Keratinocyte (primary cell): ENCODE measurements around the gene TOMM22. TPM values are rescaled to one million over a fixed set of nuclear protein-coding genes. Genes with fewer than 3 reads are reported as not detected.

Experiments
- DNase-seq: peaks from one replicate; pipeline ENCODE4 v3.0.0-alpha.2; 2011; ENCODE audit warnings: low read depth, missing footprints, low spot score
- FAIRE-seq: peaks from 2 replicates; lab custom pipeline; 2011; peaks lifted over from hg19 to GRCh38; lab: Jason Lieb, UNC
- H2AFZ ChIP-seq: 2 replicates; pipeline ENCODE4 v1.6.0; 2012; ENCODE audit warnings: low read length, control low read depth, inconsistent platforms; ENCODE audit not compliant: control insufficient read depth
- H3K27ac ChIP-seq: 2 replicates; pipeline ENCODE4 v1.5.1; 2011; ENCODE audit warnings: low read length; ENCODE audit not compliant: control insufficient read depth, insufficient read depth
- H3K27me3 ChIP-seq: 3 replicates; pipeline ENCODE4 v1.6.0; 2011; ENCODE audit warnings: low read length; ENCODE audit not compliant: control insufficient read depth, insufficient read depth; ENCODE audit errors: extremely low read depth
- H3K36me3 ChIP-seq, 2 experiments: 2 replicates in 1 of 2; 3 replicates in 1 of 2; pipeline ENCODE4 v1.5.1; 2011; ENCODE audit warnings: low read length in 2 of 2, mild to moderate bottlenecking in 1 of 2; ENCODE audit not compliant: control insufficient read depth in 2 of 2, insufficient read depth in 2 of 2; ENCODE audit errors: extremely low read depth in 1 of 2
- H3K4me1 ChIP-seq: 3 replicates; pipeline ENCODE4 v1.5.1; 2011; ENCODE audit warnings: low read length; ENCODE audit not compliant: control insufficient read depth, insufficient read depth; ENCODE audit errors: extremely low read depth
- H3K4me2 ChIP-seq: 3 replicates; pipeline ENCODE4 v1.6.0; 2011; ENCODE audit warnings: low read depth, low read length; ENCODE audit not compliant: control insufficient read depth, insufficient read depth; ENCODE audit errors: extremely low read depth
- H3K4me3 ChIP-seq, 3 experiments: fragments of 200-600 bp in 1 of 3; sonication (generic) in 1 of 3; 2 replicates in 2 of 3; 3 replicates in 1 of 3; pipeline ENCODE4 v1.5.1; 2011 to 2016; ENCODE audit warnings: low read length in 3 of 3, mild to moderate bottlenecking in 3 of 3, control low read depth in 2 of 3, inconsistent platforms in 1 of 3, low read depth in 1 of 3, mixed read lengths in 1 of 3, mixed run types in 1 of 3, moderate library complexity in 1 of 3; ENCODE audit not compliant: control insufficient read depth in 2 of 3, insufficient read depth in 2 of 3; ENCODE audit errors: extremely low read depth in 1 of 3
- H3K79me2 ChIP-seq: 2 replicates; pipeline ENCODE4 v1.6.0; 2012; ENCODE audit warnings: low read length; ENCODE audit not compliant: control insufficient read depth, insufficient read depth
- H3K9ac ChIP-seq: 3 replicates; pipeline ENCODE4 v1.6.0; 2011; ENCODE audit warnings: low read length; ENCODE audit not compliant: control insufficient read depth, insufficient read depth; ENCODE audit errors: extremely low read depth
- H3K9me1 ChIP-seq: 3 replicates; pipeline ENCODE4 v1.6.0; 2011; ENCODE audit warnings: low read length; ENCODE audit not compliant: control insufficient read depth, insufficient read depth; ENCODE audit errors: extremely low read depth
- H3K9me3 ChIP-seq: 2 replicates; pipeline ENCODE4 v1.5.1; 2012; ENCODE audit warnings: low read depth, low read length; ENCODE audit not compliant: control insufficient read depth
- H4K20me1 ChIP-seq: 3 replicates; pipeline ENCODE4 v1.6.0; 2011; ENCODE audit warnings: low read length; ENCODE audit not compliant: control insufficient read depth, insufficient read depth; ENCODE audit errors: extremely low read depth
- EZH2 ChIP-seq: IDR thresholded peaks from one replicate; pipeline ENCODE4 v1.6.1; 2012; ENCODE audit warnings: inconsistent platforms, mild to moderate bottlenecking, low read length, moderate library complexity
- dilution Hi-C: fragments of 300-500 bp; cut with MboI; formaldehyde crosslinking; loops from one replicate; pipeline ENCODE4 v1.7.0; 2020; ENCODE audit warnings: low sequenced_read_pairs; ENCODE audit not compliant: extremely low pct_ligation_motif_present
- polyA plus RNA-seq, 5 experiments: library from polyadenylated mRNA; depleted of rRNA in 3 of 5; stranded (reverse) in 3 of 5; stranded (forward) in 1 of 5; unstranded in 1 of 5; fragments of >200 nt; gene quantifications; 1 replicate in 1 of 5; 2 replicates in 3 of 5; 3 replicates in 1 of 5; pipeline versions ENCODE4 v1.2.1 to v1.2.3, GENCODE V29; 2011 to 2012; ENCODE audit warnings: missing spikeins in 2 of 5, low read depth in 1 of 5, low replicate concordance in 1 of 5
- TF ChIP-seq, protein P1 (sequence below), 3 experiments: IDR thresholded peaks in 1 of 3; conservative IDR thresholded peaks in 1 of 3; optimal IDR thresholded peaks in 1 of 3; 2 replicates in 2 of 3; 3 replicates in 1 of 3; pipeline versions ENCODE3 to v1.5.1; 2011; ENCODE audit warnings: low read length in 3 of 3, mild to moderate bottlenecking in 3 of 3, moderate library complexity in 2 of 3, control low read depth in 1 of 3, inconsistent platforms in 1 of 3; ENCODE audit not compliant: insufficient read depth in 2 of 3; ENCODE audit errors: extremely low read depth in 1 of 3

The TOMM22 gene
- polyA plus RNA-seq, 1 donor (not counting 4 experiments of a cell fraction or from before 2014, with no cell fraction given): 81.8 TPM

DNA sequence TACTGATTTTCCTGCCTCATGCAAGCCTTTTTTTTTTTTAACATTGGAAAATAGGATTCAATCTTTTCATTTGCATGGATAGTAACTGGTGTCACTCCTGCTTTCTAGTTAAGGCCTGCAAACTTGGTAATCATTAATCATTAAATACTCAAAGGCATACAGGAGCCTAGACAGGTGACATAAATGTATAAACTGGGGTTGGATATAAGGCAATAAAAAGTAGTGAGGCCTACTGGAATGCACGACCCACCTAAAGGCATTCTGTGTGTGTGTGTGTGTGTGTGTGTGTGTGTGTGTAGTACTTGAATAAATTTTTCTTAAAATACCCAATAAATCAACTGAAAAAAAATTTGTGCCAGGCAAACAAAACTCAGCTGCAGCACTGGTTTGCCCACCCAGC, 7.9 kb downstream of the TOMM22 start:
- FAIRE-seq: no peak

DNA sequence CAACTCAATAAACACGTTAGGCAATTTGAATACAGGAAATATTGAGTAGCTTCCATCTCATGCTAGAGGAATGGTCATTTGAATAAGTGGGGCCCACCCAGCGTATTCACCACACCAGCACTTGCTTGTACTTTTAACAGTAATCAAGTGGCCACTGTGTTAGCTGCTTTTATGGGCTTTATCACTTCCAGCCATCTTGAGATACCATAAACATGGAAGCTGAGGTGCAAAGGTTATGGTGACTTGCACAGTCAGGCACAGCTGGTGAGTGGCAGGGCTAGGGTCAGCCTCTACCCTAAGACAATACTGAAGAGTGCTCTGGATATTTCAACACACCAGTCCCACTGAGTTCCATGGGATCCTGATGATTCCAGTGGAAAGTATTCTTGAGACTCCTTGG, 12.3 kb downstream of the TOMM22 start:
- peaks cover 11 to 22% of the 10 kb centered on the region in 2 experiments for H3K36me3 ChIP-seq
- no peak overlapping the region for H3K4me2 ChIP-seq

More for the DNA sequence above, 7.9 kb downstream of the TOMM22 start:
- DNase-seq: no peak
- H3K27ac ChIP-seq: no peak overlapping the region
- peaks cover 37% of the 10 kb centered on the region for H3K79me2 ChIP-seq
- dilution Hi-C loops: no loop called here
- no peaks in the 10 kb centered on the region for H4K20me1 ChIP-seq
- TF ChIP-seq, protein P1, sequence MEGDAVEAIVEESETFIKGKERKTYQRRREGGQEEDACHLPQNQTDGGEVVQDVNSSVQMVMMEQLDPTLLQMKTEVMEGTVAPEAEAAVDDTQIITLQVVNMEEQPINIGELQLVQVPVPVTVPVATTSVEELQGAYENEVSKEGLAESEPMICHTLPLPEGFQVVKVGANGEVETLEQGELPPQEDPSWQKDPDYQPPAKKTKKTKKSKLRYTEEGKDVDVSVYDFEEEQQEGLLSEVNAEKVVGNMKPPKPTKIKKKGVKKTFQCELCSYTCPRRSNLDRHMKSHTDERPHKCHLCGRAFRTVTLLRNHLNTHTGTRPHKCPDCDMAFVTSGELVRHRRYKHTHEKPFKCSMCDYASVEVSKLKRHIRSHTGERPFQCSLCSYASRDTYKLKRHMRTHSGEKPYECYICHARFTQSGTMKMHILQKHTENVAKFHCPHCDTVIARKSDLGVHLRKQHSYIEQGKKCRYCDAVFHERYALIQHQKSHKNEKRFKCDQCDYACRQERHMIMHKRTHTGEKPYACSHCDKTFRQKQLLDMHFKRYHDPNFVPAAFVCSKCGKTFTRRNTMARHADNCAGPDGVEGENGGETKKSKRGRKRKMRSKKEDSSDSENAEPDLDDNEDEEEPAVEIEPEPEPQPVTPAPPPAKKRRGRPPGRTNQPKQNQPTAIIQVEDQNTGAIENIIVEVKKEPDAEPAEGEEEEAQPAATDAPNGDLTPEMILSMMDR (optimal IDR thresholded peaks at IDR 0.05 in 1 of 3, IDR thresholded peaks at IDR 0.05 in 1 of 3, conservative IDR thresholded peaks at IDR 0.05 in 1 of 3; ENCODE audit: extremely low read depth in 1 of 3, insufficient read depth in 2 of 3, low read length in 3 of 3): no peak
- TF ChIP-seq EZH2: no peak
- H3K4me3 ChIP-seq: no peak overlapping the region
- H3K4me1 ChIP-seq: no peaks in the 10 kb centered on the region
- H2AFZ ChIP-seq: no peak overlapping the region
- peaks cover 43 to 47% of the 10 kb centered on the region in 2 experiments for H3K36me3 ChIP-seq
- no peaks in the 10 kb centered on the region for H3K9me3 ChIP-seq
- H3K9ac ChIP-seq: no peak overlapping the region
- H3K9me1 ChIP-seq: no peaks in the 10 kb centered on the region
- no peaks in the 10 kb centered on the region for H3K27me3 ChIP-seq
- H3K4me2 ChIP-seq: no peak overlapping the region

More for the DNA sequence above, 12.3 kb downstream of the TOMM22 start:
- DNase-seq: no peak
- no peaks in the 10 kb centered on the region for H3K27me3 ChIP-seq
- dilution Hi-C loops: no loop called here
- no peaks in the 10 kb centered on the region for H4K20me1 ChIP-seq
- TF ChIP-seq EZH2: no peak
- TF ChIP-seq, protein P1 (optimal IDR thresholded peaks at IDR 0.05 in 1 of 3, IDR thresholded peaks at IDR 0.05 in 1 of 3, conservative IDR thresholded peaks at IDR 0.05 in 1 of 3; ENCODE audit: extremely low read depth in 1 of 3, insufficient read depth in 2 of 3, low read length in 3 of 3): no peak
- H3K27ac ChIP-seq: no peak overlapping the region
- no peak overlapping the region for H3K4me3 ChIP-seq
- no peaks in the 10 kb centered on the region for H3K9me3 ChIP-seq
- peaks cover 70% of the 10 kb centered on the region for H3K79me2 ChIP-seq
- peaks cover 38% of the 10 kb centered on the region for H3K4me1 ChIP-seq
- no peak for FAIRE-seq
- H3K9ac ChIP-seq: no peak overlapping the region
- H3K9me1 ChIP-seq: no peaks in the 10 kb centered on the region
- no peak overlapping the region for H2AFZ ChIP-seq
